ENCODE data around the gene CHDH. TPM values are rescaled to one million over a fixed set of nuclear protein-coding genes. Genes with fewer than 3 reads are reported as not detected.

The CHDH gene
- total RNA-seq, 4 donors from 2014 or later, result 2.8 to 15.9 (median 9.7) TPM

GRCh38 chr3:53805463-53806159 is 40.6 kb downstream of the CHDH start:
- peaks cover 0 to 12% (median 0%) of the 10 kb centered on the region in 3 donors for H3K36me3 ChIP-seq
- H3K27me3 ChIP-seq, result no peaks in the 10 kb centered on the region
- TF ChIP-seq CTCF (IDR thresholded peaks at IDR 0.05) (no peak), POLR2A (IDR thresholded peaks at IDR 0.05) (no peak), EP300 (IDR thresholded peaks at IDR 0.05) (no peak)
- no peaks in the 10 kb centered on the region for H3K9me3 ChIP-seq
- DNase-seq (ENCODE audit: low spot score in 2 of 2), result no peak
- no peak overlapping the region for H3K27ac ChIP-seq
- 79 to 83% methylated on average over 4 of the region's 4 CpGs for WGBS, 2 donors
- H3K4me1 ChIP-seq, result peaks cover 0 to 5% (median 0%) of the 10 kb centered on the region in 4 donors
- H3K4me3 ChIP-seq, result no peak overlapping the region

GRCh38 chr3:53804697-53805462 is 41.3 kb downstream of the CHDH start:
- Histone ChIP-seq H3K27ac (no peak overlapping the region), H3K4me1 (peaks cover 0 to 5% (median 0%) of the 10 kb centered on the region in 4 donors), H3K4me3 (no peak overlapping the region), H3K36me3 (peaks cover 0 to 16% (median 0%) of the 10 kb centered on the region in 3 donors), H3K9me3 (no peaks in the 10 kb centered on the region), H3K27me3 (no peaks in the 10 kb centered on the region)
- DNase-seq (ENCODE audit: low spot score in 2 of 2), result no peak
- 64 to 68% methylated on average over 14 of the region's 14 CpGs for WGBS, 2 donors
- TF ChIP-seq EP300 (IDR thresholded peaks at IDR 0.05), result no peak
- TF ChIP-seq CTCF (IDR thresholded peaks at IDR 0.05), result no peak
- no peak for TF ChIP-seq POLR2A (IDR thresholded peaks at IDR 0.05)

GRCh38 chr3:53803816-53804695 is 42.2 kb downstream of the CHDH start:
- DNase-seq (ENCODE audit: low spot score in 2 of 2), result no peak
- H3K4me1 ChIP-seq, result peaks cover 0 to 5% (median 0%) of the 10 kb centered on the region in 4 donors
- no peaks in the 10 kb centered on the region for H3K9me3 ChIP-seq
- no peak overlapping the region for H3K27ac ChIP-seq
- H3K4me3 ChIP-seq, result no peak overlapping the region
- H3K27me3 ChIP-seq, result no peaks in the 10 kb centered on the region
- TF ChIP-seq CTCF (IDR thresholded peaks at IDR 0.05), result no peak
- no peak for TF ChIP-seq EP300 (IDR thresholded peaks at IDR 0.05)
- TF ChIP-seq POLR2A (IDR thresholded peaks at IDR 0.05), result no peak
- 56 to 61% methylated on average over 19 to 20 of the region's 20 CpGs for WGBS, 2 donors
- H3K36me3 ChIP-seq, result peaks cover 0 to 15% (median 0%) of the 10 kb centered on the region in 3 donors

GRCh38 chr3:53803124-53803815 is 42.9 kb downstream of the CHDH start:
- H3K27me3 ChIP-seq, result no peaks in the 10 kb centered on the region
- DNase-seq (ENCODE audit: low spot score in 2 of 2), result no peak
- 87 to 97% methylated on average over 17 of the region's 18 CpGs for WGBS, 2 donors

More at GRCh38 chr3:53803124-53803815, 42.9 kb downstream of the CHDH start:
- Histone ChIP-seq H3K9me3 (no peaks in the 10 kb centered on the region), H3K4me1 (peaks cover 0 to 5% (median 0%) of the 10 kb centered on the region in 4 donors), H3K4me3 (no peak overlapping the region), H3K27ac (no peak overlapping the region), H3K36me3 (peaks cover 0 to 10% (median 0%) of the 10 kb centered on the region in 3 donors)
- TF ChIP-seq POLR2A (IDR thresholded peaks at IDR 0.05), result no peak
- TF ChIP-seq CTCF (IDR thresholded peaks at IDR 0.05), result no peak
- no peak for TF ChIP-seq EP300 (IDR thresholded peaks at IDR 0.05)
